Tibial nerve (tissue), 4 donors: Measurements from ENCODE around the gene ABCC8.

Experiments used
- EP300 ChIP-seq, 2 donors: sonication (generic); formaldehyde crosslinking; IDR thresholded peaks; one replicate each; pipeline ENCODE4 v1.6.1; 2017; ENCODE audit warnings: antibody characterized with exemption in 2 of 2, mild to moderate bottlenecking in 1 of 2
- POLR2A ChIP-seq, 2 donors: fragments of 450-650 bp; IDR thresholded peaks; one replicate each; pipeline ENCODE4 v1.6.1; 2017; ENCODE audit warnings: antibody characterized with exemption in 2 of 2, mild to moderate bottlenecking in 2 of 2, moderate library complexity in 2 of 2
- TF ChIP-seq, protein P1 (sequence below), 5 experiments: fragments of 200-600 bp in 3 of 5; fragments of 450-650 bp in 2 of 5; sonication (generic) in 3 of 5; IDR thresholded peaks; one replicate each; pipeline ENCODE4 v1.5.1; 2016 to 2019; ENCODE audit warnings: antibody characterized with exemption in 5 of 5, mild to moderate bottlenecking in 3 of 5, moderate library complexity in 2 of 5

DNA sequence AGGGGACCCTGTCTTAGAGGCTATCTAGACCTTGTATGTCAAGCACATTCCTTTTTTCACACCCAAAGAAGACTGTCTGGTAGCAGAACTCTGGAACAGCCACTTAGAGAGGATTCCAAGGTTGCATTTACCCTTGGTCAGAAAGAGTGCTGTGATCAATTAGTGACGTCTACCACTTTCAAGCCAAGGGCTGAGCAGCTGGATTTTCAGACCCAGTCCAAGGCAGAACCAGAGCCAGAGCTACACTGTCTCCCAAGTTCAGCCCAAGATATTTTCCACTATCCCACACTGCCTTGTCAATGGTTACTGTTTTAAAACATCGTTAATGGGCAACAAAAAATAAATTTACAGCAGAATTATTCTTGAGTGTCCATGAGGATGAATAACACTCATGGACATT lies 24.0 kb downstream of the ABCC8 start:
- TF ChIP-seq EP300 (IDR thresholded peaks at IDR 0.05) (no peak), POLR2A (IDR thresholded peaks at IDR 0.05) (no peak)
- TF ChIP-seq, protein P1, sequence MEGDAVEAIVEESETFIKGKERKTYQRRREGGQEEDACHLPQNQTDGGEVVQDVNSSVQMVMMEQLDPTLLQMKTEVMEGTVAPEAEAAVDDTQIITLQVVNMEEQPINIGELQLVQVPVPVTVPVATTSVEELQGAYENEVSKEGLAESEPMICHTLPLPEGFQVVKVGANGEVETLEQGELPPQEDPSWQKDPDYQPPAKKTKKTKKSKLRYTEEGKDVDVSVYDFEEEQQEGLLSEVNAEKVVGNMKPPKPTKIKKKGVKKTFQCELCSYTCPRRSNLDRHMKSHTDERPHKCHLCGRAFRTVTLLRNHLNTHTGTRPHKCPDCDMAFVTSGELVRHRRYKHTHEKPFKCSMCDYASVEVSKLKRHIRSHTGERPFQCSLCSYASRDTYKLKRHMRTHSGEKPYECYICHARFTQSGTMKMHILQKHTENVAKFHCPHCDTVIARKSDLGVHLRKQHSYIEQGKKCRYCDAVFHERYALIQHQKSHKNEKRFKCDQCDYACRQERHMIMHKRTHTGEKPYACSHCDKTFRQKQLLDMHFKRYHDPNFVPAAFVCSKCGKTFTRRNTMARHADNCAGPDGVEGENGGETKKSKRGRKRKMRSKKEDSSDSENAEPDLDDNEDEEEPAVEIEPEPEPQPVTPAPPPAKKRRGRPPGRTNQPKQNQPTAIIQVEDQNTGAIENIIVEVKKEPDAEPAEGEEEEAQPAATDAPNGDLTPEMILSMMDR (IDR thresholded peaks at IDR 0.05), result no peak
